Activated CD8-positive, alpha-beta T cell treated with anti-CD3 and anti-CD28 coated beads, Interleukin-2, amount 10 ng/mL, durations not matched to agents 7 days and 5 days (primary cell): ENCODE data around the gene FHOD3. TPM values are rescaled to one million over a fixed set of nuclear protein-coding genes. Genes with fewer than 3 reads are reported as not detected.
"Not testable (repeated sequence)": the region's sequence is repeated elsewhere in the genome, so short reads cannot be mapped to it uniquely, and the experiment has no call there.

Source experiments
- ATAC-seq: fragments of 150-1000 bp; cut with Tn5 transposase; one replicate; pipeline ENCODE4 v1.10.0; 2021; ENCODE audit warnings: moderate library complexity
- CTCF ChIA-PET: fragments of 350-600 bp; sonication (Branson Sonifier 250); formaldehyde crosslinking; loops from one replicate; lab custom pipeline; 2021; ENCODE audit warnings: antibody characterized with exemption; lab: Charles Lee
- POLR2A ChIA-PET: fragments of 350-600 bp; sonication (Branson Sonifier 250); formaldehyde crosslinking; loops from one replicate; lab custom pipeline; 2021; ENCODE audit warnings: antibody characterized with exemption; lab: Charles Lee
- DNase-seq: peaks from one replicate; pipeline ENCODE4 v3.0.0-alpha.2; 2020
- H3K27ac Mint-ChIP-seq: one replicate; pipeline ENCODE4 v1.8.0; 2021; ENCODE audit warnings: mild to moderate bottlenecking, mixed read lengths
- H3K27me3 Mint-ChIP-seq: one replicate; pipeline ENCODE4 v1.8.0; 2021; ENCODE audit warnings: low read depth, mixed read lengths
- H3K36me3 Mint-ChIP-seq: one replicate; pipeline ENCODE4 v1.8.0; 2021; ENCODE audit warnings: low read depth, mixed read lengths
- H3K4me1 Mint-ChIP-seq: one replicate; pipeline ENCODE4 v1.8.0; 2021; ENCODE audit warnings: low read depth, mixed read lengths
- H3K4me3 Mint-ChIP-seq: one replicate; pipeline ENCODE4 v1.8.0; 2021; ENCODE audit warnings: mild to moderate bottlenecking, mixed read lengths
- H3K9me3 Mint-ChIP-seq: one replicate; pipeline ENCODE4 v1.8.0; 2022; ENCODE audit warnings: mixed read lengths; ENCODE audit not compliant: insufficient read depth
- total RNA-seq, 2 experiments: library from RNA; stranded (reverse); gene quantifications; one replicate each; pipeline ENCODE4 v1.2.3, GENCODE V29; 2021

The FHOD3 gene
- total RNA-seq, 2 experiments from 2014 or later, result not detected

- H3K36me3 Mint-ChIP-seq, result no peaks in the 10 kb centered on the region
- no peak overlapping the region for H3K27ac Mint-ChIP-seq
- H3K4me1 Mint-ChIP-seq, result no peaks in the 10 kb centered on the region
- H3K27me3 Mint-ChIP-seq, result peaks cover 6% of the 10 kb centered on the region
- no peak for DNase-seq
- no peak overlapping the region for H3K4me3 Mint-ChIP-seq
- no peaks in the 10 kb centered on the region for H3K9me3 Mint-ChIP-seq
- ChIA-PET CTCF (no interaction called here), POLR2A (no interaction called here)
- ATAC-seq, result no peak
Measured at GRCh38 chr18:36711813-36712444, 414.4 kb downstream of the FHOD3 start.

- H3K9me3 Mint-ChIP-seq, result no peaks in the 10 kb centered on the region
- no peak for ATAC-seq
- no peak for DNase-seq
- H3K27ac Mint-ChIP-seq, result no peak overlapping the region
- CTCF ChIA-PET, result no interaction called here
- POLR2A ChIA-PET, result no interaction called here
- no peaks in the 10 kb centered on the region for H3K4me1 Mint-ChIP-seq
- H3K27me3 Mint-ChIP-seq, result peaks cover 6% of the 10 kb centered on the region
- no peaks in the 10 kb centered on the region for H3K36me3 Mint-ChIP-seq
- no peak overlapping the region for H3K4me3 Mint-ChIP-seq
Measured at GRCh38 chr18:36714476-36714875, 417.0 kb downstream of the FHOD3 start.

- DNase-seq, result no peak
- Mint-ChIP-seq H3K9me3 (no peaks in the 10 kb centered on the region), H3K4me1 (no peaks in the 10 kb centered on the region), H3K36me3 (no peaks in the 10 kb centered on the region), H3K27me3 (peaks cover 2% of the 10 kb centered on the region), H3K4me3 (no peak overlapping the region), H3K27ac (no peak overlapping the region)
- ChIA-PET POLR2A (no interaction called here), CTCF (no interaction called here)
- ATAC-seq, result no peak
Measured at GRCh38 chr18:36717422-36718110, 420.1 kb downstream of the FHOD3 start.

- Mint-ChIP-seq H3K27ac (no peak overlapping the region), H3K4me3 (no peak overlapping the region), H3K36me3 (no peaks in the 10 kb centered on the region), H3K4me1 (no peaks in the 10 kb centered on the region), H3K9me3 (no peaks in the 10 kb centered on the region), H3K27me3 (peaks cover 4% of the 10 kb centered on the region)
- ATAC-seq (no peak), DNase-seq (no peak)
- POLR2A ChIA-PET, result no interaction called here
- CTCF ChIA-PET, result no interaction called here
Measured at GRCh38 chr18:36718705-36719328, 421.3 kb downstream of the FHOD3 start.

- Mint-ChIP-seq H3K36me3 (no peaks in the 10 kb centered on the region), H3K4me1 (no peaks in the 10 kb centered on the region), H3K27me3 (peaks cover 3% of the 10 kb centered on the region), H3K4me3 (no peak overlapping the region), H3K27ac (no peak overlapping the region), H3K9me3 (no peaks in the 10 kb centered on the region)
- ATAC-seq (no peak), DNase-seq (no peak)
- ChIA-PET POLR2A (no interaction called here), CTCF (no interaction called here)
Measured at GRCh38 chr18:36719630-36720029, 422.1 kb downstream of the FHOD3 start.

GRCh38 chr18:36721351-36721750 lies 423.8 kb downstream of the FHOD3 start:
- DNase-seq, H3K27ac Mint-ChIP-seq, POLR2A ChIA-PET, CTCF ChIA-PET, H3K9me3 Mint-ChIP-seq, H3K4me3 Mint-ChIP-seq, H3K36me3 Mint-ChIP-seq, H3K4me1 Mint-ChIP-seq, H3K27me3 Mint-ChIP-seq, ATAC-seq: not testable (repeated sequence)

- CTCF ChIA-PET, result no interaction called here
- H3K4me1 Mint-ChIP-seq, result no peaks in the 10 kb centered on the region
Measured at GRCh38 chr18:36724169-36724568, 426.7 kb downstream of the FHOD3 start.

DNA sequence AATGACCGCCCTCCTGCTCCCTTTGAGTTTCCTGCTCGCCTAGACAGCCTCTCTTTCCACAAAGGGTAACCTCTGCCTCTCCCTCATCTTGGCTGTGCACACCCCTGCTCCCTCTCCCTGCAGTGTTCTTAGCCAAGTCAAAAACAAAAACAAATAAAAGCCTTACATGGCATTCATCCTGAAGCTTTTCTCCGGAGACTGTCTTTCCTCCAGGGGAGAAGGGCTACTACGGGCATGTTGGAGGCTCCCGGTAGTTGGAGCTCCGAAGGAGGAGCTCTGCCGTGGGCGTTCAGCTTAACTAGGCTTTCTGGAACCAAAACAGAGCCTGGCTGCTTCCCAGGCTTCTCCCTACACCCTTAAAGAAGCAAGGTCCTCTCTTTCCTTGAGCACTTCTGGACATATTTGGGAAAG lies 427.1 kb downstream of the FHOD3 start:
- no peak overlapping the region for H3K4me3 Mint-ChIP-seq
- H3K9me3 Mint-ChIP-seq, result no peaks in the 10 kb centered on the region
- DNase-seq (no peak), ATAC-seq (no peak)
- H3K27ac Mint-ChIP-seq, result no peak overlapping the region
- H3K27me3 Mint-ChIP-seq, result peaks cover 5% of the 10 kb centered on the region
- no peaks in the 10 kb centered on the region for H3K36me3 Mint-ChIP-seq
- no peaks in the 10 kb centered on the region for H3K4me1 Mint-ChIP-seq
- ChIA-PET CTCF (no interaction called here), POLR2A (no interaction called here)

More at GRCh38 chr18:36724169-36724568, 426.7 kb downstream of the FHOD3 start:
- Mint-ChIP-seq H3K27ac (no peak overlapping the region), H3K9me3 (no peaks in the 10 kb centered on the region), H3K4me3 (no peak overlapping the region), H3K27me3 (peaks cover 5% of the 10 kb centered on the region), H3K36me3 (no peaks in the 10 kb centered on the region)
- POLR2A ChIA-PET, result no interaction called here
- no peak for ATAC-seq
- no peak for DNase-seq

- Mint-ChIP-seq H3K4me1 (no peaks in the 10 kb centered on the region), H3K36me3 (no peaks in the 10 kb centered on the region), H3K27me3 (peaks cover 6% of the 10 kb centered on the region), H3K4me3 (no peak overlapping the region), H3K27ac (no peak overlapping the region), H3K9me3 (no peaks in the 10 kb centered on the region)
- ChIA-PET CTCF (no interaction called here), POLR2A (no interaction called here)
- ATAC-seq (no peak), DNase-seq (no peak)
Measured at GRCh38 chr18:36728345-36728744, 430.8 kb downstream of the FHOD3 start.

- DNase-seq (no peak), ATAC-seq (no peak)
- Mint-ChIP-seq H3K4me1 (no peaks in the 10 kb centered on the region), H3K27ac (no peak overlapping the region), H3K4me3 (no peak overlapping the region), H3K9me3 (no peaks in the 10 kb centered on the region), H3K27me3 (peaks cover 5% of the 10 kb centered on the region), H3K36me3 (no peaks in the 10 kb centered on the region)
- CTCF ChIA-PET, result interaction anchor here (1.5 kb wide), 1 partner anchor 41 kb away, joined by 3 read pairs; no protein-coding TSS in a partner anchor
- POLR2A ChIA-PET, result no interaction called here
Measured at GRCh38 chr18:36729197-36729596, 431.7 kb downstream of the FHOD3 start.

DNA sequence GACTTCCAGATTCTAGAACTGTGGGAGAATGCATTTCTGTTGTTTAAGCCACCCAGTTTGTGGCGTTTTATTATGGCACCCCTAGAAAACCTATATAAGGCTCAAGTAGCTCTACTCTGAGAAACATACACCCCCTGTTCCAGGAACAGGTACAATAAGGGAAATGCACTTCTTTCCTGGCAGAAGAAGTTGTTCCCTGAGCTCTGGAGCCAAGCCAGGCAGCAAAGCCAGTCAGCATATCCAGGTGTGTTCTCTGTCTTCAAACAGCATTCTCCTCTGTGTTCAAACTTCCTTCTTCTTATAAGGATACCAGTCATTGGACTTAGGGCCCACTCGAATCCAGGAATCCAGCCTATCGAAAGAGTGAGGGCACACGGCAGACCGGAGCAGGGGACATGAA lies 434.8 kb downstream of the FHOD3 start:
- CTCF ChIA-PET, result no interaction called here

DNA sequence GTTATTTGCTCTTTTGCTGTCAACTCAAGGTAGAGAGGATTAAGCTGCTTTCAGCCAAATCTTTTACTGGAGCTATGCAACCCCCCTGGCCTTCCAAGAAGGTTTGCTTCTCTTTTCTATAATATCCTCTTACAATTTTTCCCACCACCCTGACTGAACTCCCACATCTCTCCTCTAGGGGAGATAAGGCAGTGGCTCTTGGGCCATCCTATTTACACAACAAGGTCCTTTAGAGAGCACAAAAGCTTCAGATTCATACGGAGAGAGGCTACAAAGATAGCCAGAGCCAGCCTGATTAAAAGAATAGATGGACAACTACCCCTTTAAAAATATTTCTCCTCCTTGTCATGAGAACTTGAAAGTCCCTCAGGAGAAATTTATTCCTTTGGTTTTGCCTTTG lies 435.6 kb downstream of the FHOD3 start:
- Mint-ChIP-seq H3K4me3 (no peak overlapping the region), H3K36me3 (no peaks in the 10 kb centered on the region), H3K27ac (no peak overlapping the region), H3K27me3 (peaks cover 3% of the 10 kb centered on the region), H3K9me3 (no peaks in the 10 kb centered on the region), H3K4me1 (no peaks in the 10 kb centered on the region)
- ATAC-seq, result no peak
- CTCF ChIA-PET, result no interaction called here
- POLR2A ChIA-PET, result no interaction called here
- DNase-seq, result no peak

More for the DNA sequence above, 434.8 kb downstream of the FHOD3 start:
- Mint-ChIP-seq H3K27ac (no peak overlapping the region), H3K4me1 (no peaks in the 10 kb centered on the region), H3K27me3 (peaks cover 3% of the 10 kb centered on the region), H3K9me3 (no peaks in the 10 kb centered on the region), H3K36me3 (no peaks in the 10 kb centered on the region), H3K4me3 (no peak overlapping the region)
- DNase-seq, result no peak
- POLR2A ChIA-PET, result no interaction called here
- no peak for ATAC-seq
